IMR-90 (cell line): Measurements from ENCODE around the gene ELMO1.

Experiments used
- SMC3 ChIP-seq: fragments of 150-350 bp; IDR thresholded peaks from 2 replicates; pipeline ENCODE4 v1.6.1; 2016; ENCODE audit warnings: low read depth, mild to moderate bottlenecking, antibody characterized with exemption, low read length, moderate library complexity
- TF ChIP-seq, protein P1 (sequence below): conservative IDR thresholded peaks from 2 replicates; pipeline ENCODE4 v1.5.1; 2012; ENCODE audit warnings: mild to moderate bottlenecking, low read depth, low read length, improper control_type of control experiment

DNA sequence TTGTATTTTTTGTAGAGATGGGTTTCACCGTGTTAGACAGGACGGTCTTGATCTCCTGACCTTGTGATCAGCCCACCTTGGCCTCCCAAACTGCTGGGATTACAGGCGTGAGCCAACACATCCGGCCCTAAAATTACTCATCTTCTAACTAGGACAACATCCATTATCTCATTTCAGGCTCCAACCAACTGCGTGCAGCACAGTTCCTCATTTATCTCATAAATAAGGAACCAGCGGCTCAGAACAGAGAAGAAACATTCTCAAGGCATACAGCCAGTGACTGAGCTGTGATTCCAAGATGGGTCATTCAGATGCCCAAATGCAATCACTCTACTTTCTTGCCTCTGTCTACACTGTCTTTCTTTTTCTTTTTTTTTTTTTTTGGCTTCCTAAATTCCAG, 356.1 kb downstream of the ELMO1 start:
- TF ChIP-seq SMC3, result no peak
- TF ChIP-seq, protein P1, sequence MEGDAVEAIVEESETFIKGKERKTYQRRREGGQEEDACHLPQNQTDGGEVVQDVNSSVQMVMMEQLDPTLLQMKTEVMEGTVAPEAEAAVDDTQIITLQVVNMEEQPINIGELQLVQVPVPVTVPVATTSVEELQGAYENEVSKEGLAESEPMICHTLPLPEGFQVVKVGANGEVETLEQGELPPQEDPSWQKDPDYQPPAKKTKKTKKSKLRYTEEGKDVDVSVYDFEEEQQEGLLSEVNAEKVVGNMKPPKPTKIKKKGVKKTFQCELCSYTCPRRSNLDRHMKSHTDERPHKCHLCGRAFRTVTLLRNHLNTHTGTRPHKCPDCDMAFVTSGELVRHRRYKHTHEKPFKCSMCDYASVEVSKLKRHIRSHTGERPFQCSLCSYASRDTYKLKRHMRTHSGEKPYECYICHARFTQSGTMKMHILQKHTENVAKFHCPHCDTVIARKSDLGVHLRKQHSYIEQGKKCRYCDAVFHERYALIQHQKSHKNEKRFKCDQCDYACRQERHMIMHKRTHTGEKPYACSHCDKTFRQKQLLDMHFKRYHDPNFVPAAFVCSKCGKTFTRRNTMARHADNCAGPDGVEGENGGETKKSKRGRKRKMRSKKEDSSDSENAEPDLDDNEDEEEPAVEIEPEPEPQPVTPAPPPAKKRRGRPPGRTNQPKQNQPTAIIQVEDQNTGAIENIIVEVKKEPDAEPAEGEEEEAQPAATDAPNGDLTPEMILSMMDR, result no peak
